Testis (tissue), 3 donors: ENCODE measurements around the gene UBE3C. TPM values are rescaled to one million over a fixed set of nuclear protein-coding genes. Genes with fewer than 3 reads are reported as not detected.
"Not testable (repeated sequence)": the region's sequence is repeated elsewhere in the genome, so short reads cannot be mapped to it uniquely, and the experiment has no call there.

Experiments used
- DNase-seq: peaks from one replicate; pipeline ENCODE4 v3.0.0-alpha.2; 2019
- H3K27ac ChIP-seq, 2 donors: fragments of 200-600 bp; sonication (generic); one replicate each; pipeline ENCODE4 v1.5.1; 2019
- H3K27me3 ChIP-seq: fragments of 200-600 bp; sonication (generic); one replicate; pipeline ENCODE4 v1.5.1; 2019
- H3K36me3 ChIP-seq: fragments of 200-600 bp; sonication (generic); one replicate; pipeline ENCODE4 v1.5.1; 2017; ENCODE audit warnings: low read depth; ENCODE audit errors: missing control alignments
- H3K4me1 ChIP-seq: fragments of 200-600 bp; sonication (generic); one replicate; pipeline ENCODE4 v1.5.1; 2019
- H3K4me3 ChIP-seq, 2 donors: fragments of 200-600 bp; sonication (generic); one replicate each; pipeline ENCODE4 v1.5.1; 2017 to 2019
- H3K9me3 ChIP-seq: fragments of 200-600 bp; sonication (generic); one replicate; pipeline ENCODE4 v1.5.1; 2017
- CTCF ChIP-seq, 3 experiments: fragments of 450-650 bp in 2 of 3; fragments of 200-600 bp in 1 of 3; sonication (generic) in 1 of 3; IDR thresholded peaks; one replicate each; pipeline ENCODE4 v1.5.1; 2016 to 2019; ENCODE audit warnings: antibody characterized with exemption in 3 of 3, mild to moderate bottlenecking in 2 of 3, moderate library complexity in 1 of 3
- POLR2A ChIP-seq: fragments of 450-650 bp; IDR thresholded peaks from one replicate; pipeline ENCODE4 v1.6.1; 2017; ENCODE audit warnings: antibody characterized with exemption, mild to moderate bottlenecking, moderate library complexity
- WGBS, 2 donors: methylation state at CpG; one replicate each; pipeline ENCODE4 v1.1.5; 2018; 5-methylcytosine and 5-hydroxymethylcytosine counted together
- intact Hi-C: fragments of 100-400 bp; cut with DNase I; formaldehyde crosslinking; loops from one replicate; pipeline ENCODE4 v1.15.1; 2023; ENCODE audit warnings: low total_unique reads
- polyA plus RNA-seq: library from polyadenylated mRNA; stranded (reverse); fragments of 350-450 nt; fragmentation: Illumina TruSeq; extraction: RNeasy Lipid Tissue Mini Kit (QIAGEN cat#74804); gene quantifications from one replicate; pipeline ENCODE4 v1.2.3, GENCODE V29; 2014; ENCODE audit warnings: low read depth, low replicate concordance; ENCODE audit not compliant: insufficient read depth
- total RNA-seq, 2 donors: library from RNA; depleted of rRNA; stranded (reverse); fragments of >200 nt; gene quantifications; one replicate each; pipeline ENCODE4 v1.2.3, GENCODE V29; 2016

Gene UBE3C
- total and polyA plus RNA-seq, 3 donors from 2014 or later: 69.4 to 95.9 (median 86.0) TPM

DNA sequence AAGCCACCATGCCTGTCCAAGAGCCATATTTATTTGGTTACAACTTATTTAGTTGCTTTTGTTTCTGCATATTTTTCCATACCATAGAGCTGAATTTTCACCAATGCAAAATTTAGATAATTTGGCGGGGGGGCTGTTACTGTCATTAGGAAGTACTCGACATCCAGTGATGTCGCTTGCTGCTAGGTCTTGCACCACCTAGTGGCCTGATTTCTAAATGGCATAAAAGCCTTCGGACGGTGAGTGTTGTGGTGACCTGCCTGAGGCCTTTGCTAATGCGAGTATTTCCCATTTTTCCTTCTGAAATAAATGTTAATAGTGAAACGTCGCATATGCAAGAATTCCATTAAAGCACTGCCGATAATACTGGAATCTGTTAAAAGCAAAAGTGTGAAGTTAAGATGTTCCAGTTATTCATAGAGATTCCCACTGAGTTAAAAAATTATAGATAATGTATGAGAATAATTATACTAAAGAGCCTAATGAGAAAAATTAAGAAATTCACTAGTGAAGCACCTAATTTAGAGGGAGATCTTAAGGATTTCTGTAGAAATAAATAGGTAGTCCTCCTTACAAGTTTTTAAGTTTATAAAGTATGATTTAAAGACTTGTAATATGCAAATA, 112.0 kb downstream of the UBE3C start:
- TF ChIP-seq CTCF (IDR thresholded peaks at IDR 0.05): peak; percentile 30 to 69 (median 60)
- no peak for TF ChIP-seq POLR2A
- Histone ChIP-seq H3K36me3 (no peaks in the 10 kb centered on the region), H3K27ac (no peak overlapping the region), H3K27me3 (no peaks in the 10 kb centered on the region), H3K4me3 (no peak overlapping the region), H3K4me1 (no peaks in the 10 kb centered on the region), H3K9me3 (no peaks in the 10 kb centered on the region)
- intact Hi-C loops: no loop called here
- DNase-seq: peak; percentile 60
- 57 to 68% methylated on average over 9 of the region's 9 CpGs for WGBS, 2 donors

GRCh38 chr7:157251817-157252216, 113.1 kb downstream of the UBE3C start:
- H3K4me3 ChIP-seq, H3K4me1 ChIP-seq, H3K27ac ChIP-seq, intact Hi-C loops, H3K36me3 ChIP-seq, DNase-seq, H3K27me3 ChIP-seq, H3K9me3 ChIP-seq: not testable (repeated sequence)
- 90 to 94% methylated on average over 6 of the region's 6 CpGs for whole genome bisulfite sequencing, 2 donors

DNA sequence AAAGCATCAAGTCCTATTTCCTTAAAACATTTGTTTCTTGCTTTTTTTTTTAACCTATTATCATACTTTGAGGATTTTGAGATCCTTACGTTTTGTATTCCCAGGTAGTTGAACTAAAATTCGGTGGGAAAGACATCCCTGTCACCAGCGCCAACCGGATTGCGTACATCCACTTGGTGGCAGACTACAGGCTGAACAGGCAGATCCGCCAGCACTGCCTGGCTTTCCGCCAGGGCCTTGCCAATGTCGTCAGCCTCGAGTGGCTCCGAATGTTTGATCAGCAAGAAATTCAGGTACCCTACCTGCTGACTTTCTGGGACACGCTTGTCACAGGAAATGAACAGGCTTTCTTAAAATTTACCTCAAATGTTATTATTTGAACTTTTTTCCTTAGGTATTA, 115.1 kb downstream of the UBE3C start:
- no peak overlapping the region for H3K27ac ChIP-seq
- no peaks in the 10 kb centered on the region for H3K36me3 ChIP-seq

DNA sequence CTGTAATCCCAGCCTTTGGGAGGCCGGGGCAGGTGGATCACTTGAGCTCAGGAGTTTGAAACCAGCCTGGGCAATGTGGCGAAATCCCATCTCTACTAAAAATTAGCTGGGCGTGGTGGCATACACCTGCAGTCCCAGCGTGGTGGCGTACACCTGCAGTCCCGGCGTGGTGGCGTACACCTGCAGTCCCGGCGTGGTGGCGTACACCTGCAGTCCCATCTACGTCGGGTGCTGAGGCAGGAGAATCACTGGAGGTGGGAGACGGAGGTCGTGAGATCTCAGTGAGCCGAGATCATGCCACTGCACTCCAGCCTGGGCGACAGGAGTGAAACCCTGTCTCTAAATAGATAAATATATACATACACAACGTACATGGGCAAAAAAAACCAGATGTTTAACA, 116.1 kb downstream of the UBE3C start:
- H3K27me3 ChIP-seq, H3K27ac ChIP-seq, H3K4me3 ChIP-seq, H3K4me1 ChIP-seq, H3K36me3 ChIP-seq, DNase-seq, intact Hi-C loops, H3K9me3 ChIP-seq: not testable (repeated sequence)
- WGBS, 2 donors: 92 to 97% methylated on average over 18 of the region's 18 CpGs

More for the DNA sequence above, 115.1 kb downstream of the UBE3C start:
- H3K4me1 ChIP-seq: no peaks in the 10 kb centered on the region
- H3K27me3 ChIP-seq: no peaks in the 10 kb centered on the region
- intact Hi-C loops: no loop called here
- no peak overlapping the region for H3K4me3 ChIP-seq
- peak; percentile 56 for DNase-seq
- no peak for TF ChIP-seq CTCF (IDR thresholded peaks at IDR 0.05)
- no peak for TF ChIP-seq POLR2A
- WGBS, 2 donors: 76 to 89% methylated on average over 11 of the region's 11 CpGs
- H3K9me3 ChIP-seq: no peaks in the 10 kb centered on the region

DNA sequence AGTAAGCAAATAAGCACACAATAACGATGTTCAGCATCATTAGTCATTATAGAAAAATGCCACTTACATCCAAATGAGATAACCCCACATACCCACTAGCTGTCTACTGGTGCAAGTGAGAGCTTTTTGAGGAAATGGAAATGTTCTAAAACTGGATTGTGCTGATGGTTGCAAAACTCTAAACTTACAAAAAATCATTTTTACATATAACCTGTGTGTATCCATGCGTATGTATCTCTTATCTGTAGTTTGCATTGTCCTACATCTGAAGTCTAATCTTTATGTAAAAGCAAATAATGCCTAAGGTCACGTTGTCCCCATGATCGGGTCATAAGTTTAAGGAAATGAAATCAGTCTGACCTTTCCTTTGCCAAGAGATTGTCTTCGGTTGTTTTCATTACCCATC, 116.5 kb downstream of the UBE3C start:
- Histone ChIP-seq H3K27ac (no peak overlapping the region), H3K4me3 (no peak overlapping the region), H3K4me1 (no peaks in the 10 kb centered on the region), H3K36me3 (no peaks in the 10 kb centered on the region), H3K9me3 (no peaks in the 10 kb centered on the region), H3K27me3 (no peaks in the 10 kb centered on the region)
- 78% methylated on average over 5 of the region's 5 CpGs for WGBS, 2 donors
- intact Hi-C loops: no loop called here
- no peak for DNase-seq
- no peak for TF ChIP-seq POLR2A
- TF ChIP-seq CTCF (IDR thresholded peaks at IDR 0.05): no peak

DNA sequence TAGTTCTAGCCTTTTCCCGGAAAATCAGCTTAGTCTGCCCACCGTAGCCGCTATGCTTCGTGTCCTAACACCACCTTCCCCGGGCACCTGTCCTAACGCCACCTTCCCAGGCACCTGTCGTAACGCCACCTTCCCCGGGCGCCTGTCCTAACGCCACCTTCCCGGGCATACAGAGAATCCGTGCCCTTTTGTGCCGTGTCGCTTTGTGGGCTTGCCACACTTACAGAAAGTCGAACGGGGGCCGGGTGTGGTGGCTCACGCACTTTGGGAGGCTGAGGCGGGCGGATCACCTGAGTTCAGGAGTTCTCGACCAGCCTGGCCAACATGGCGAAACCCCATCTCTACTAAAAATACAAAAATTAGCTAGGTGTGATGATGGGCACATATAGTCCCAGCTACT, 124.4 kb downstream of the UBE3C start:
- H3K36me3 ChIP-seq: no peaks in the 10 kb centered on the region
- H3K27me3 ChIP-seq: no peaks in the 10 kb centered on the region
- intact Hi-C loops: no loop called here
- H3K27ac ChIP-seq: no peak overlapping the region
- WGBS, 2 donors: 94 to 95% methylated on average over 23 of the region's 23 CpGs
- no peaks in the 10 kb centered on the region for H3K9me3 ChIP-seq
- no peak for DNase-seq
- no peaks in the 10 kb centered on the region for H3K4me1 ChIP-seq
- no peak overlapping the region for H3K4me3 ChIP-seq
- no peak for TF ChIP-seq POLR2A
